IPS-18a (cell line): ENCODE data around the gene SNAP47.

Source experiments
- H3K27ac ChIP-seq: one replicate; pipeline ENCODE4 v1.5.1; 2013; ENCODE audit warnings: low read length
- H3K27me3 ChIP-seq: one replicate; pipeline ENCODE4 v1.6.1; 2013; ENCODE audit warnings: mild to moderate bottlenecking, low read length; ENCODE audit not compliant: control insufficient read depth, insufficient read depth
- H3K36me3 ChIP-seq: one replicate; pipeline ENCODE4 v1.6.1; 2013; ENCODE audit warnings: low read depth, low read length; ENCODE audit not compliant: control insufficient read depth
- H3K4me1 ChIP-seq: one replicate; pipeline ENCODE4 v1.6.1; 2013; ENCODE audit warnings: low read depth, low read length; ENCODE audit not compliant: control insufficient read depth
- H3K4me3 ChIP-seq: one replicate; pipeline ENCODE4 v1.5.1; 2013; ENCODE audit warnings: low read length
- H3K9ac ChIP-seq: one replicate; pipeline ENCODE4 v1.6.1; 2013; ENCODE audit warnings: mild to moderate bottlenecking, low read length, moderate library complexity
- H3K9me3 ChIP-seq: one replicate; pipeline ENCODE4 v1.6.1; 2013; ENCODE audit warnings: low read depth, low read length; ENCODE audit not compliant: control insufficient read depth

The SNAP47 gene

DNA sequence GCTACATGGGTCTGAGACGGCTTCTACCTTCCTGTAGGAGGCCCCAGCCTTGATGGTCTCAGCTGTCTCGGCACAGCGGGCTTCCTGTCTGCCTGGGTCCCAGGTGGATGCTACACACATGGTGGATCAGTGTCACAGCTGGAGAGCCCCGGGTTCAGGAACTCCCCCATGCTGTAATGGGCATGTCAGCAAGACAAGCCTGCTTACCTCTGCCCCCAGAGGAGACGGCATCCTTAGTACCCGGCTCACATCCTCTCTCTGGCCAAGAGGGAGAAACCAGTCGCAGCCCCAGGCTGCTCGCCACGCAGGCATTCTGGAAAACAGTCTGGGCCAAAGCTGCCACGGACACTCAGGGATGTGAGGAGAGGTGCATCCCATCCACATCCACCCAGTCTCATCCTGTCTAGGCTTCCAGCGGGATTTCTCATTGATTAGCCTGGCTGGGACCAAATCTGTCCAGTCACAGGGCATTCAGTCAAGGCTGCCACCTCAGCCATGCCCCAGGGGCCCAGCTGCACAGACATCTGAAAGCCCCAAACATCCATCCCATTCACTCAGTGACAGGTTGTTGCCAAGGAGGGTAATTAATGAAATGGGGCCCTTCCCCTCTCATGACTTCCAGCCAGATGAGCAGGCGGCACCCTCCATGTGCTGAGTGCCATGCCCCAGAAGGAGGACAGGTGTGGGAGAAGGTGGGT is 10.5 kb downstream of the SNAP47 start:
- Histone ChIP-seq H3K27ac (no peak overlapping the region), H3K9me3 (no peaks in the 10 kb centered on the region), H3K4me1 (no peaks in the 10 kb centered on the region), H3K9ac (no peak overlapping the region), H3K4me3 (no peak overlapping the region), H3K27me3 (no peaks in the 10 kb centered on the region), H3K36me3 (peaks cover 13% of the 10 kb centered on the region)

- Histone ChIP-seq H3K4me3 (no peak overlapping the region), H3K4me1 (no peaks in the 10 kb centered on the region), H3K9ac (no peak overlapping the region), H3K9me3 (no peaks in the 10 kb centered on the region), H3K27ac (no peak overlapping the region), H3K27me3 (no peaks in the 10 kb centered on the region), H3K36me3 (peaks cover 14% of the 10 kb centered on the region)
Observed at GRCh38 chr1:227746676-227747075, 11.4 kb downstream of the SNAP47 start.

DNA sequence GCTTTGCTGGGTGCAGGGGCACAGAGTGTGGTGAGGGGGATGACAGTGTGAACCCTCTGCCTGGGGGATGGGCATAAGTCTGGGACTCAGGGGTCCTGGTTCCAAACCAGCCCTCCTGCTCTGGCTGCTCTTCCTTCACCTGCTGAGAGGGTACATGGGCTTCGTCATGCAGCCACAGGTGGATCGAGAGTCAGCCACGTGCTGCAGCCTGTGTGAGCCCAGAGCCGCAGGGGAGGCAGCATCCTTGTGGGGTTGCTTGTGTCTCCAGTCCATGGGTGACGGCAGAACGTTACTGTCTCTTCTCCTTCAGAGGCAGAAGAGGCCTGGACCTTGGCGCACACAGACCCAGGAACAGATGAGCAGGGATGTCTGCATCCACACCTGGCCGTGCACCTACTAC is 12.1 kb downstream of the SNAP47 start:
- H3K36me3 ChIP-seq, result peaks cover 14% of the 10 kb centered on the region
- no peak overlapping the region for H3K9ac ChIP-seq
- no peaks in the 10 kb centered on the region for H3K4me1 ChIP-seq
- H3K9me3 ChIP-seq, result no peaks in the 10 kb centered on the region
- H3K4me3 ChIP-seq, result no peak overlapping the region
- no peak overlapping the region for H3K27ac ChIP-seq
- H3K27me3 ChIP-seq, result no peaks in the 10 kb centered on the region

- no peak overlapping the region for H3K4me3 ChIP-seq
- peaks cover 14% of the 10 kb centered on the region for H3K36me3 ChIP-seq
- H3K27ac ChIP-seq, result no peak overlapping the region
- H3K9me3 ChIP-seq, result no peaks in the 10 kb centered on the region
- no peaks in the 10 kb centered on the region for H3K27me3 ChIP-seq
- H3K9ac ChIP-seq, result no peak overlapping the region
- H3K4me1 ChIP-seq, result no peaks in the 10 kb centered on the region
Observed at GRCh38 chr1:227747948-227748495, 12.8 kb downstream of the SNAP47 start.

- Histone ChIP-seq H3K9ac (no peak overlapping the region), H3K36me3 (peaks cover 14% of the 10 kb centered on the region), H3K9me3 (no peaks in the 10 kb centered on the region), H3K4me1 (no peaks in the 10 kb centered on the region), H3K4me3 (no peak overlapping the region), H3K27ac (no peak overlapping the region), H3K27me3 (no peaks in the 10 kb centered on the region)
Observed at GRCh38 chr1:227748496-227749182, 13.4 kb downstream of the SNAP47 start.

GRCh38 chr1:227749225-227749624 is 14.0 kb downstream of the SNAP47 start:
- H3K4me3 ChIP-seq, result no peak overlapping the region
- no peaks in the 10 kb centered on the region for H3K9me3 ChIP-seq
- H3K9ac ChIP-seq, result no peak overlapping the region
- H3K27ac ChIP-seq, result no peak overlapping the region
- H3K36me3 ChIP-seq, result peaks cover 14% of the 10 kb centered on the region
- no peaks in the 10 kb centered on the region for H3K27me3 ChIP-seq
- H3K4me1 ChIP-seq, result no peaks in the 10 kb centered on the region

- Histone ChIP-seq H3K27me3 (no peaks in the 10 kb centered on the region), H3K9ac (no peak overlapping the region), H3K4me1 (no peaks in the 10 kb centered on the region), H3K36me3 (peaks cover 14% of the 10 kb centered on the region), H3K27ac (no peak overlapping the region), H3K9me3 (no peaks in the 10 kb centered on the region), H3K4me3 (no peak overlapping the region)
Observed at GRCh38 chr1:227749916-227750710, 14.9 kb downstream of the SNAP47 start.

GRCh38 chr1:227753999-227754711 is 18.9 kb downstream of the SNAP47 start:
- H3K9ac ChIP-seq, result no peak overlapping the region
- peaks cover 15% of the 10 kb centered on the region for H3K36me3 ChIP-seq
- no peak overlapping the region for H3K27ac ChIP-seq
- no peak overlapping the region for H3K4me3 ChIP-seq
- no peaks in the 10 kb centered on the region for H3K27me3 ChIP-seq
- no peaks in the 10 kb centered on the region for H3K9me3 ChIP-seq
- H3K4me1 ChIP-seq, result no peaks in the 10 kb centered on the region

- Histone ChIP-seq H3K9me3 (no peaks in the 10 kb centered on the region), H3K36me3 (peaks cover 23% of the 10 kb centered on the region), H3K4me3 (no peak overlapping the region), H3K9ac (no peak overlapping the region), H3K27me3 (no peaks in the 10 kb centered on the region), H3K4me1 (no peaks in the 10 kb centered on the region), H3K27ac (no peak overlapping the region)
Observed at GRCh38 chr1:227754958-227755357, 19.7 kb downstream of the SNAP47 start.

GRCh38 chr1:227756172-227756959 is 21.1 kb downstream of the SNAP47 start:
- no peak overlapping the region for H3K4me3 ChIP-seq
- H3K9ac ChIP-seq, result no peak overlapping the region
- H3K36me3 ChIP-seq, result peaks cover 32% of the 10 kb centered on the region
- no peaks in the 10 kb centered on the region for H3K4me1 ChIP-seq
- no peaks in the 10 kb centered on the region for H3K9me3 ChIP-seq
- no peak overlapping the region for H3K27ac ChIP-seq
- H3K27me3 ChIP-seq, result no peaks in the 10 kb centered on the region
